Activated CD8-positive, alpha-beta T cell treated with anti-CD3 and anti-CD28 coated beads, Interleukin-2, amount 10 ng/mL, durations not matched to agents 7 days and 5 days (primary cell): ENCODE measurements around the gene RTTN. TPM values are rescaled to one million over a fixed set of nuclear protein-coding genes. Genes with fewer than 3 reads are reported as not detected.
A peak's percentile ranks its signal among the peaks of the same experiment; 100 is the strongest.

Experiments used
- ATAC-seq: fragments of 150-1000 bp; cut with Tn5 transposase; one replicate; pipeline ENCODE4 v1.10.0; 2021; ENCODE audit warnings: moderate library complexity
- CTCF ChIA-PET: fragments of 350-600 bp; sonication (Branson Sonifier 250); formaldehyde crosslinking; loops from one replicate; lab custom pipeline; 2021; ENCODE audit warnings: antibody characterized with exemption; lab: Charles Lee
- POLR2A ChIA-PET: fragments of 350-600 bp; sonication (Branson Sonifier 250); formaldehyde crosslinking; loops from one replicate; lab custom pipeline; 2021; ENCODE audit warnings: antibody characterized with exemption; lab: Charles Lee
- DNase-seq: peaks from one replicate; pipeline ENCODE4 v3.0.0-alpha.2; 2020
- H3K27ac Mint-ChIP-seq: one replicate; pipeline ENCODE4 v1.8.0; 2021; ENCODE audit warnings: mild to moderate bottlenecking, mixed read lengths
- H3K27me3 Mint-ChIP-seq: one replicate; pipeline ENCODE4 v1.8.0; 2021; ENCODE audit warnings: low read depth, mixed read lengths
- H3K36me3 Mint-ChIP-seq: one replicate; pipeline ENCODE4 v1.8.0; 2021; ENCODE audit warnings: low read depth, mixed read lengths
- H3K4me1 Mint-ChIP-seq: one replicate; pipeline ENCODE4 v1.8.0; 2021; ENCODE audit warnings: low read depth, mixed read lengths
- H3K4me3 Mint-ChIP-seq: one replicate; pipeline ENCODE4 v1.8.0; 2021; ENCODE audit warnings: mild to moderate bottlenecking, mixed read lengths
- H3K9me3 Mint-ChIP-seq: one replicate; pipeline ENCODE4 v1.8.0; 2022; ENCODE audit warnings: mixed read lengths; ENCODE audit not compliant: insufficient read depth
- total RNA-seq, 2 experiments: library from RNA; stranded (reverse); gene quantifications; one replicate each; pipeline ENCODE4 v1.2.3, GENCODE V29; 2021

The RTTN gene
- total RNA-seq, 2 experiments from 2014 or later: 30.1 to 30.8 TPM

DNA sequence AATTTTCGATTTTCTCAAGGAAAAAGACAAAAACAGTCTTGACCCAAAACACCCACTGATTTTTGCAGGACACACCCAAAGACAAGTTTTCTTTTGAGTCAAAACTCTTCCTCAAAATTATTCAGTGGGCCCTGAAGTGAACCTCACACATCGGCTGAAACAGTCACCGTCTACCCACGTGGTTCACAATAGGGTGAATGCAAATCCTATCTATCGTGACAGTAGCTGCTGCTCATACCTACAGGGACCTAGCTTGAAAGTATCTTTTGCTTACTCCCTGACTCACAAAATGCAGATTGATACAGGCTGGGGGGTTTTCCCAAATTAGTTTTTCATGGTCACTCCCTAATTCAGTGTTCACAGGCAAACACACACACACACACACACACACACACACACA is 247.1 kb downstream of the RTTN start:
- ChIA-PET POLR2A (interaction anchor here (1.0 to 2.0 kb wide), 3 partner anchors 13 to 49 kb away, joined by 4 to 12 read pairs (median 8); no protein-coding TSS in a partner anchor), CTCF (interaction anchor here (1.6 to 2.0 kb wide), 4 partner anchors 10 to 60 kb away, joined by 5 to 10 read pairs (median 8); partner anchors contain the start of gene CD226)
- Mint-ChIP-seq H3K4me1 (peaks cover 25% of the 10 kb centered on the region), H3K36me3 (peaks cover 6% of the 10 kb centered on the region), H3K27me3 (no peaks in the 10 kb centered on the region), H3K9me3 (no peaks in the 10 kb centered on the region), H3K27ac (peak overlapping the region; percentile 50), H3K4me3 (peak overlapping the region; percentile 3)
- DNase-seq: no peak
- ATAC-seq: no peak

- H3K4me3 Mint-ChIP-seq: no peak overlapping the region
These were observed 247.7 kb downstream of the RTTN start for GRCh38 chr18:69957747-69958146.

DNA sequence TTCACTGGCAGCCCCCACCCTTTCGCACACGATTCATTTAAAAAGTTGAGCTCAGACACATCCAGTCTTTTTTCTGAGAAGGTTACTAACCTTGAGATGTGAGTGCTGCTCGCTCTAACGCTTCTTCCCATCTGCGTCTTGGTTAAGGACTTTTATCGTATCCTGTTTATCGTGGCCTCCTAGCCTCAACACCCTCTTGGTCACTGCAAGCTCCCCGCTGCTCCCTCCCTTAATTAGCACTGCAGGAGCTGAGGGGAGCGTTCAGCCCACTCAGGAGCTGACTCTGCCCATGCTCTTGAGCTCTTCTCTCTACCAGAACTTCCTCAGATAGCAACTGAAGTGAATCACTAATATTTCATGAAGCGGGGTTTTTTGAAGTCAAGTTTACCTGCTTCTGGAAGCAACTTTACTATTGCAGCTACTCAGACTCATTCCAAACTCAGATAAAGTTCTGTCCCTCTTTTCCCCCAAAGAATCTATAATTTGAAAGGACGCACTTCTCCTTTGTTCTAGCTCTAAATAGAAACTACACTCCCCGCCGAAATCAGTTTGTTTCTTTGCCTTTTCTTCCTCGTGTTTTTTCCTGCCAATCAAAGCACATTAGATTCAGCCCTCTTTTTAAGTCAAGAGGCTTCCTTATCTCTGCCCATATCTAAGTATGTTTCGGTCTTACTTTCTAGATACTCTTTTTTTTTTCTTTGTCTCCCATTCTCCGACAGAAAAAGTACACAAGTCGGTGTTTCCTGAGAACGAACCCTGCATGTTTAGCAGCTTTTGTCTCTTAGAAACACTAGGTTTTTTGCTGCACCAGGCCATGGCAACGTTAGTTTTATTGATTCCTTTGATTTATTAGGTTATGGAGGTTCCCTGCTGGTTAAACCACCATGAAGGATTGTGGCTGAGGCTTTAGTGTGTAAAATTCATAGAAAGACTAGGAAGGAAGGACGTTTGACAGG is 248.5 kb downstream of the RTTN start:
- Mint-ChIP-seq H3K4me1 (peaks cover 28% of the 10 kb centered on the region), H3K36me3 (peaks cover 5% of the 10 kb centered on the region), H3K27me3 (no peaks in the 10 kb centered on the region), H3K27ac (no peak overlapping the region), H3K9me3 (peaks cover 7% of the 10 kb centered on the region), H3K4me3 (no peak overlapping the region)
- DNase-seq: no peak
- ChIA-PET POLR2A (interaction anchor here (0.8 to 1.5 kb wide), 4 partner anchors 11 to 71 kb away, joined by 3 to 21 read pairs (median 12); partner anchors contain the start of gene CD226), CTCF (interaction anchor here (1.1 to 1.7 kb wide), 5 partner anchors 10 to 239 kb away, joined by 3 to 13 read pairs (median 6); partner anchors contain the start of gene CD226)
- ATAC-seq: peak; percentile 52

More at GRCh38 chr18:69957747-69958146, 247.7 kb downstream of the RTTN start:
- ChIA-PET CTCF (interaction anchor here (1.5 kb wide), 1 partner anchor 11 kb away, joined by 6 read pairs; the partner anchor contains the start of gene CD226), POLR2A (no interaction called here)
- H3K27ac Mint-ChIP-seq: no peak overlapping the region
- H3K36me3 Mint-ChIP-seq: peaks cover 5% of the 10 kb centered on the region
- DNase-seq (no peak), ATAC-seq (no peak)
- peaks cover 28% of the 10 kb centered on the region for H3K4me1 Mint-ChIP-seq
- H3K9me3 Mint-ChIP-seq: peaks cover 5% of the 10 kb centered on the region
- H3K27me3 Mint-ChIP-seq: no peaks in the 10 kb centered on the region

DNA sequence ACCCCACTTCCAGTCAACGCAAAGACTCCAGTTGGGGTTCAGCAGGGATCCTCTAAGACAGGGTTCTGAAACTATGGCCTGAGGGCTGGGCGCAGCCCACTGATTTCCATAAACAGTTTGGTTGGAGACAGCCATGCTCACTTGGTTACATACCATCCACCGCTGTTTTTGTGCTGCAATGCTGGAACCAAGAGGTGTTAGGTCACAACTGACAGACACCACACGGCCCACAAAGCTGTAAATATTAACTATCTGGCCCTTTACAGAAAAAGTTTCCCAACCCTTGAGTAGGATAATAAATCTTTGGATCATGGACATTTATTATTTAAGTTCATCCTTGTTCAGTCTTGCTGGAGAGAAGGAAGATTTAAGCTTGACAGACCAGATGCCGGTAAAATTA is 249.4 kb downstream of the RTTN start:
- Mint-ChIP-seq H3K36me3 (peaks cover 9% of the 10 kb centered on the region), H3K4me1 (peaks cover 33% of the 10 kb centered on the region), H3K27me3 (no peaks in the 10 kb centered on the region), H3K27ac (no peak overlapping the region), H3K9me3 (peaks cover 11% of the 10 kb centered on the region), H3K4me3 (no peak overlapping the region)
- POLR2A ChIA-PET: interaction anchor here (0.6 to 1.5 kb wide), 4 partner anchors 10 to 244 kb away, joined by 3 to 21 read pairs (median 12); partner anchors contain the start of gene CD226
- DNase-seq: no peak
- peak; percentile 51 for ATAC-seq
- CTCF ChIA-PET: interaction anchor here (1.1 to 1.7 kb wide), 4 partner anchors 12 to 239 kb away, joined by 3 to 13 read pairs (median 8); no protein-coding TSS in a partner anchor

- H3K27me3 Mint-ChIP-seq: no peaks in the 10 kb centered on the region
- no peak for DNase-seq
- peak overlapping the region; percentile 52 for H3K4me3 Mint-ChIP-seq
- H3K36me3 Mint-ChIP-seq: peaks cover 9% of the 10 kb centered on the region
- ChIA-PET POLR2A (interaction anchor here (0.6 to 1.5 kb wide), 2 partner anchors 9 to 31 kb away, joined by 3 to 5 read pairs; no protein-coding TSS in a partner anchor), CTCF (interaction anchor here (1.1 kb wide), 1 partner anchor 20 kb away, joined by 3 read pairs; no protein-coding TSS in a partner anchor)
- H3K4me1 Mint-ChIP-seq: peaks cover 33% of the 10 kb centered on the region
- no peak for ATAC-seq
- peaks cover 11% of the 10 kb centered on the region for H3K9me3 Mint-ChIP-seq
- H3K27ac Mint-ChIP-seq: peak overlapping the region; percentile 83
These were observed 250.6 kb downstream of the RTTN start for GRCh38 chr18:69954719-69955480.

DNA sequence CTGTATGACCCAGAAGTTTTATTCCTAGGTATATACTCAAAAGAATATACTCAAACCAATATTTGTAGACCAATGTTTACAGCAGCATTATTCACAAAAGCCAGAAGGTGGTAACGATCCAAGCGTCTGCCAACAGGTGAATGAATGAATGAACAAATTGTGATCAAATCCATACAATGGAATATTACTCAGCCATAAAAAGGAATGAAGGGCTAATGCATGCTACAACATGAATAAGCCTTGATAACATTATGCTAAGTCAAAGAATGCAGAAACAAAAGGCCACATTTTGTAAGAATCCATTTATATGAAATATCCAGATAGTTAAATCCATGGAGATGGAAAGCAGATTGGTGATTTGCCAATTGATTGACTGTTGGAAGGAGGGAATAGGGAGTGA is 252.3 kb downstream of the RTTN start:
- H3K36me3 Mint-ChIP-seq: peaks cover 9% of the 10 kb centered on the region
- no peak overlapping the region for H3K4me3 Mint-ChIP-seq
- DNase-seq (no peak), ATAC-seq (no peak)
- ChIA-PET CTCF (no interaction called here), POLR2A (no interaction called here)
- peaks cover 11% of the 10 kb centered on the region for H3K9me3 Mint-ChIP-seq
- no peaks in the 10 kb centered on the region for H3K27me3 Mint-ChIP-seq
- no peak overlapping the region for H3K27ac Mint-ChIP-seq
- peaks cover 22% of the 10 kb centered on the region for H3K4me1 Mint-ChIP-seq

Other genes starting within 250 kb of the RTTN start
- under 1 TPM; 0.92 to 0.97 TPM for gene SOCS6, start 83.4 kb upstream of the RTTN start, total RNA-seq